Pancreas (tissue), 10 donors: Measurements from ENCODE around the gene DNAJB6. TPM values are rescaled to one million over a fixed set of nuclear protein-coding genes. Genes with fewer than 3 reads are reported as not detected.
"Not testable (repeated sequence)": the region's sequence is repeated elsewhere in the genome, so short reads cannot be mapped to it uniquely, and the experiment has no call there.

Experiments used
- ATAC-seq, 4 donors: fragments of 200-7000 bp; cut with Tn5 transposase; one replicate each; pipeline versions ENCODE4 v1.8.0 to v1.9.1; 2020; ENCODE audit warnings: mild to moderate bottlenecking in 4 of 4, moderate library complexity in 4 of 4
- DNase-seq, 6 donors: peaks; one replicate each; pipeline ENCODE4 v3.0.0-alpha.2; 2020
- FAIRE-seq: peaks from 2 replicates; lab custom pipeline; 2012; peaks lifted over from hg19 to GRCh38; lab: Jason Lieb, UNC
- H3K27ac ChIP-seq, 4 donors: fragments of 200-600 bp; sonication (generic); 1 replicate in 3 of 4; 2 replicates in 1 of 4; pipeline versions ENCODE4 v1.5.0 to v1.8.0; 2020
- H3K27me3 ChIP-seq, 4 donors: fragments of 200-600 bp; one replicate each; pipeline ENCODE4 v1.8.0; 2021
- H3K36me3 ChIP-seq, 3 donors: fragments of 200-600 bp; sonication (generic) in 1 of 3; one replicate each; pipeline versions ENCODE4 v1.5.0 to v1.8.0; 2020 to 2021
- H3K4me1 ChIP-seq, 3 donors: fragments of 200-600 bp; one replicate each; pipeline ENCODE4 v1.8.0; 2021
- H3K4me3 ChIP-seq, 4 donors: fragments of 200-600 bp; sonication (generic) in 2 of 4; one replicate each; pipeline versions ENCODE4 v1.5.0 to v1.8.0; 2020 to 2021
- H3K9me3 ChIP-seq, 4 donors: fragments of 200-600 bp; one replicate each; pipeline ENCODE4 v1.8.0; 2021
- CTCF ChIP-seq, 4 donors: fragments of 200-600 bp; sonication (generic) in 3 of 4; IDR thresholded peaks; one replicate each; pipeline versions ENCODE4 v1.5.0 to v1.8.0; 2021; ENCODE audit warnings: antibody characterized with exemption in 4 of 4
- whole genome bisulfite sequencing, 2 donors: extraction: QIAGEN DNeasy Blood & Tissue Kit; methylation state at CpG; one replicate each; pipeline ENCODE4 v1.1.7; 2013; 5-methylcytosine and 5-hydroxymethylcytosine counted together
- intact Hi-C, 3 donors: fragments of 100-400 bp; cut with DNase I; formaldehyde crosslinking; loops; one replicate each; pipeline versions ENCODE4 v1.11.1 to v1.14.2; 2022
- polyA plus RNA-seq, 2 donors: library from polyadenylated mRNA; stranded (reverse); fragments of 200-250 nt; gene quantifications; one replicate each; pipeline ENCODE4 v1.2.3, GENCODE V29; 2013
- total RNA-seq, 6 donors: library from RNA; stranded (reverse); fragmentation: NEBNext Ultra II Directional in 4 of 6; extraction: Animal tissue kit (Norgen Biotek cat#: 25700) in 4 of 6; gene quantifications; one replicate each; pipeline versions ENCODE4 v1.2.1 to v1.2.4, GENCODE V29; 2021 to 2023
- donor health status: healthy with polysubstance abuse.
- donor health status: DM: no; HTN: no; CAD: no; lungs with moderate emphysema.
- donor health status: DM: no; HTN: no; CAD: no.
- donor health status: control.
- donor health status: control.
- donor health status: Bipolar disorder and iron deficiency.
- donor health status: DM: yes; HTN: yes; CAD: no.
- donor health status: DM: no; HTN: no; CAD: no.
- donor health status: DM: no; HTN: no; CAD: no.
- donor health status: DM: yes; HTN: yes; CAD: no.

Gene DNAJB6
- total and polyA plus RNA-seq, 8 donors, result 23.0 to 49.4 (median 32.6) TPM

- ATAC-seq (no peak), FAIRE-seq (no peak), DNase-seq (no peak)
- no peaks in the 10 kb centered on the region for H3K36me3 ChIP-seq
- no peaks in the 10 kb centered on the region for H3K9me3 ChIP-seq
- TF ChIP-seq CTCF (IDR thresholded peaks at IDR 0.05), result no peak
- no peaks in the 10 kb centered on the region for H3K27me3 ChIP-seq
- no peak overlapping the region for H3K27ac ChIP-seq
- no peaks in the 10 kb centered on the region for H3K4me1 ChIP-seq
- no peak overlapping the region for H3K4me3 ChIP-seq
- 90% methylated on average over 11 of the region's 11 CpGs for WGBS, 2 donors
- intact Hi-C loops, result no loop called here
Measured at GRCh38 chr7:157445956-157446295, 109.1 kb downstream of the DNAJB6 start.

- Histone ChIP-seq H3K36me3 (no peaks in the 10 kb centered on the region), H3K4me3 (no peak overlapping the region), H3K27ac (no peak overlapping the region), H3K9me3 (no peaks in the 10 kb centered on the region), H3K4me1 (no peaks in the 10 kb centered on the region), H3K27me3 (no peaks in the 10 kb centered on the region)
- WGBS, 2 donors, result 66 to 68% methylated on average over 6 of the region's 6 CpGs
- FAIRE-seq, result no peak
- TF ChIP-seq CTCF (IDR thresholded peaks at IDR 0.05), result no peak
- ATAC-seq, result no peak
- intact Hi-C loops, result no loop called here
- DNase-seq, result peak in 1 of 6 donors; percentile 30
Measured at GRCh38 chr7:157446322-157446721, 109.5 kb downstream of the DNAJB6 start.

- H3K9me3 ChIP-seq, H3K27ac ChIP-seq, intact Hi-C loops, ATAC-seq, H3K4me3 ChIP-seq, FAIRE-seq, H3K27me3 ChIP-seq, H3K36me3 ChIP-seq, H3K4me1 ChIP-seq: not testable (repeated sequence)
- DNase-seq, result peak in 1 of 6 donors; percentile 14
- WGBS, 2 donors, result 77 to 85% methylated on average over 12 of the region's 12 CpGs
Measured at GRCh38 chr7:157454003-157454402, 117.2 kb downstream of the DNAJB6 start.

GRCh38 chr7:157457355-157458253, 120.8 kb downstream of the DNAJB6 start:
- TF ChIP-seq CTCF (IDR thresholded peaks at IDR 0.05), result no peak
- WGBS, 2 donors, result 59 to 71% methylated on average over 27 of the region's 27 CpGs
- Histone ChIP-seq H3K9me3 (no peaks in the 10 kb centered on the region), H3K27me3 (no peaks in the 10 kb centered on the region), H3K4me1 (no peaks in the 10 kb centered on the region), H3K27ac (no peak overlapping the region), H3K36me3 (no peaks in the 10 kb centered on the region), H3K4me3 (no peak overlapping the region)
- intact Hi-C loops, result no loop called here
- peak in 1 of 6 donors; percentile 43 for DNase-seq
- no peak for ATAC-seq
- no peak for FAIRE-seq

- DNase-seq, result peak in 1 of 6 donors; percentile 15
- no peaks in the 10 kb centered on the region for H3K36me3 ChIP-seq
- 79 to 83% methylated on average over 8 to 9 of the region's 9 CpGs for WGBS, 2 donors
- no peak for FAIRE-seq
- no peak overlapping the region for H3K4me3 ChIP-seq
- ATAC-seq, result no peak
- no peaks in the 10 kb centered on the region for H3K9me3 ChIP-seq
- no peaks in the 10 kb centered on the region for H3K4me1 ChIP-seq
- TF ChIP-seq CTCF (IDR thresholded peaks at IDR 0.05), result no peak
- no peaks in the 10 kb centered on the region for H3K27me3 ChIP-seq
- intact Hi-C loops, result no loop called here
- H3K27ac ChIP-seq, result no peak overlapping the region
Measured at GRCh38 chr7:157458254-157458633, 121.4 kb downstream of the DNAJB6 start.
